OCI-LY7 (cell line): Measurements from ENCODE around the gene SH3RF1.

Experiments used
- CTCF ChIP-seq: fragments of 200-600 bp; sonication (generic); conservative IDR thresholded peaks from 2 replicates; pipeline ENCODE4 v1.5.1; 2014; ENCODE audit warnings: mild to moderate bottlenecking, antibody characterized with exemption, low read length, moderate library complexity, mixed read lengths
- EZH2phosphoT487 ChIP-seq: fragments of 200-600 bp; sonication (generic); IDR thresholded peaks from 2 replicates; pipeline ENCODE4 v1.6.1; 2018; ENCODE audit warnings: low read depth, borderline replicate concordance, mild to moderate bottlenecking, mixed run types, antibody characterized with exemption, low read length, moderate library complexity, mixed read lengths

DNA sequence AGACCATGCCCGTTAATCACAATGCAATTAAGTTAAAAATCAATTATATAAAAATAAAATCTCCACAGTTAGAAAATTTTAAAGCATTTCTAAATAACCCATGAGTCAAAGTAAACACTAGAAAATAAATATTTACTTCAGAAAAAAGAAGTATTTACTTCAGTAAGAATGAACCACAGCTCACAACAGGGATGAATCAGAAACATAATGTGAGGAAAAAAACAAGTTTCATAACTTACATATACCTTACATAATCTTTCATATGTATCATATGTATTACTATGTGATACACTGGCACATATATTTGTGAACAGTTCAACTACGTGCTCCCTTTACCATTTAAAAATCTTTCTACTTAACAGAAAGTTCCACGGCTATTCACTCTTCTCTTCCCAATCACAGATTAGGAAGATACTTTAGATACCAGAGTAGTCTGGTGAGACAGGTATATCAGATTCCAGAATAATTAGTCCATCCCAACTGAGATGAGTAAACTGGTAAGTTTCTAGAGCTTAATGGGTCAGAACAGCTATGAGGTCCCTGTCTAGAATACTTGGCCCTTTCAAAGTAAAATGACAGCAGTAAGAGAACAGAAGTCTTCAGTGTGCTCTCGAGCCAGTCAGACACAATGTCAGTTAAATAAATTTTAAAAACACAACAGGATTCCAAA lies 70.3 kb downstream of the SH3RF1 start:
- TF ChIP-seq CTCF (no peak), EZH2phosphoT487 (no peak)
